Esophagus squamous epithelium (tissue), 4 donors: ENCODE data around the gene SYPL1.

ENCODE experiments used
- POLR2A ChIP-seq, 4 donors: fragments of 450-650 bp; IDR thresholded peaks; one replicate each; pipeline ENCODE4 v1.6.1; 2017; ENCODE audit warnings: antibody characterized with exemption in 4 of 4, mild to moderate bottlenecking in 4 of 4, moderate library complexity in 3 of 4
- TF ChIP-seq, protein P1 (sequence below), 6 experiments: fragments of 450-650 bp in 4 of 6; fragments of 200-600 bp in 2 of 6; sonication (generic) in 2 of 6; IDR thresholded peaks; one replicate each; pipeline ENCODE4 v1.5.1; 2016 to 2019; ENCODE audit warnings: antibody characterized with exemption in 6 of 6, mild to moderate bottlenecking in 4 of 6, moderate library complexity in 4 of 6

DNA sequence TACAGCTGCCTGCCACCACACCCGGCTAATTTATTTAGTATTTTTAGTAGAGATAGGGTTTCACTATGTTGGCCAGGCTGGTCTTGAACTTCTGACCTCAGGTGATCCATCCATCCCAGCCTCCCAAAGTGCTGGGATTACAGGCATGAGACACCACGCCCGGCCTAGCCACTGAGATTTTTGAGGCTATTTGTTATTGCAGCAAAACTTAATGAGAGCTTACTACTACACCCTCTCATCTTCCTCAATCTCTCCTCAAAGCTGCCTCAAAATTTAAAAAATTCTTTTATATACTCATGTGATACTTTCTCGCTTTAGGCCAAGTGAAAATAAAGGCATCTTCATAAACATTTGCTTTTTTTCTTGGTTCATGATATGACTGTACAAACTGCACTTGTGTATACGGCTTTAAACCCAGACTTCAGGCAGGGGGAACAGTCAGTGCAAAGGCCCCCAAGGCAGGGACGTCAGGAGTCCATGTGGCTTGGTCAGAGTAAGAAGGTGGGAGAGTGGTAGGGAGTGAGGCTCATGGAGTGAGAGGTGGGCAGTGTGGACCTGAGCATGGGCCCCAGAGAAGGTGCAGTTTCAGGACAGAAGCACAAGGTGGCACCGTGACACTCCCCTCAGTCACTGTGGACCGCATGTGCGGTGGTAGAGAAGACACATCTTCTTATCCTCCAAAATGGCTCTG lies 55.5 kb downstream of the SYPL1 start:
- TF ChIP-seq, protein P1, sequence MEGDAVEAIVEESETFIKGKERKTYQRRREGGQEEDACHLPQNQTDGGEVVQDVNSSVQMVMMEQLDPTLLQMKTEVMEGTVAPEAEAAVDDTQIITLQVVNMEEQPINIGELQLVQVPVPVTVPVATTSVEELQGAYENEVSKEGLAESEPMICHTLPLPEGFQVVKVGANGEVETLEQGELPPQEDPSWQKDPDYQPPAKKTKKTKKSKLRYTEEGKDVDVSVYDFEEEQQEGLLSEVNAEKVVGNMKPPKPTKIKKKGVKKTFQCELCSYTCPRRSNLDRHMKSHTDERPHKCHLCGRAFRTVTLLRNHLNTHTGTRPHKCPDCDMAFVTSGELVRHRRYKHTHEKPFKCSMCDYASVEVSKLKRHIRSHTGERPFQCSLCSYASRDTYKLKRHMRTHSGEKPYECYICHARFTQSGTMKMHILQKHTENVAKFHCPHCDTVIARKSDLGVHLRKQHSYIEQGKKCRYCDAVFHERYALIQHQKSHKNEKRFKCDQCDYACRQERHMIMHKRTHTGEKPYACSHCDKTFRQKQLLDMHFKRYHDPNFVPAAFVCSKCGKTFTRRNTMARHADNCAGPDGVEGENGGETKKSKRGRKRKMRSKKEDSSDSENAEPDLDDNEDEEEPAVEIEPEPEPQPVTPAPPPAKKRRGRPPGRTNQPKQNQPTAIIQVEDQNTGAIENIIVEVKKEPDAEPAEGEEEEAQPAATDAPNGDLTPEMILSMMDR (IDR thresholded peaks at IDR 0.05): peak; percentile 78 to 91 (median 86)
- TF ChIP-seq POLR2A (IDR thresholded peaks at IDR 0.05): no peak
